Measurements from ENCODE around the gene TEX19.

DNA sequence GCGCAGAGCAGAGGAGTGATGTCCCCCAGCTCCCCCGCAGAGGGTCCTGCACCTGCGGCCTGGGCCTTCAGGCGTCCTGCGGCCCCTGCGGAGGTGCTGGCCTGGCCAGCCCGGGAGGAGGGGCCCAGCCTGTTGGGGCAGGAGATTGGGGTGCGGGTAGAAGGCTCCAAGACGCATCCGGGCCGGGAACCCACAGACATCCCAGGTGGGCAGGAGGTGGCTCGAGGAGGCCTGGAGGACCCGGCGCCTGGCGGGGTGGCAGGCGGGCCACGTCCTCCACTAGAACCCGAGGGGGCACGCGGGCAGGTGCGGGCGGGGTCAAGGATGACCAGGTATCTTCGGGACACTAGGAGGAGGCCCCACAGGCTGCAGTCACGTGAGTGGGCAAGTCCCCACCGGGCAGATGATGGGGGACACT is 24.8 kb upstream of the TEX19 start:
- TF ChIP-seq, protein P1, sequence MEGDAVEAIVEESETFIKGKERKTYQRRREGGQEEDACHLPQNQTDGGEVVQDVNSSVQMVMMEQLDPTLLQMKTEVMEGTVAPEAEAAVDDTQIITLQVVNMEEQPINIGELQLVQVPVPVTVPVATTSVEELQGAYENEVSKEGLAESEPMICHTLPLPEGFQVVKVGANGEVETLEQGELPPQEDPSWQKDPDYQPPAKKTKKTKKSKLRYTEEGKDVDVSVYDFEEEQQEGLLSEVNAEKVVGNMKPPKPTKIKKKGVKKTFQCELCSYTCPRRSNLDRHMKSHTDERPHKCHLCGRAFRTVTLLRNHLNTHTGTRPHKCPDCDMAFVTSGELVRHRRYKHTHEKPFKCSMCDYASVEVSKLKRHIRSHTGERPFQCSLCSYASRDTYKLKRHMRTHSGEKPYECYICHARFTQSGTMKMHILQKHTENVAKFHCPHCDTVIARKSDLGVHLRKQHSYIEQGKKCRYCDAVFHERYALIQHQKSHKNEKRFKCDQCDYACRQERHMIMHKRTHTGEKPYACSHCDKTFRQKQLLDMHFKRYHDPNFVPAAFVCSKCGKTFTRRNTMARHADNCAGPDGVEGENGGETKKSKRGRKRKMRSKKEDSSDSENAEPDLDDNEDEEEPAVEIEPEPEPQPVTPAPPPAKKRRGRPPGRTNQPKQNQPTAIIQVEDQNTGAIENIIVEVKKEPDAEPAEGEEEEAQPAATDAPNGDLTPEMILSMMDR (IDR thresholded peaks at IDR 0.05) = no peak
- no peak for TF ChIP-seq POLR2A (IDR thresholded peaks at IDR 0.05)
- TF ChIP-seq POLR2AphosphoS5 (IDR thresholded peaks at IDR 0.05) = no peak

Measured in prostate gland (tissue), 2 donors.